AG09319 (cell line): Measurements from ENCODE around the gene CEP104.

ENCODE experiments used
- DNase-seq: peaks from one replicate; pipeline ENCODE4 v3.0.0-alpha.2; 2010; ENCODE audit warnings: low read depth; ENCODE audit errors: extremely low read depth
- CTCF ChIP-seq: IDR thresholded peaks from 2 replicates; pipeline ENCODE4 v1.5.1; 2011; ENCODE audit warnings: low read depth, mild to moderate bottlenecking, inconsistent platforms, low read length, moderate library complexity

Gene CEP104

DNA sequence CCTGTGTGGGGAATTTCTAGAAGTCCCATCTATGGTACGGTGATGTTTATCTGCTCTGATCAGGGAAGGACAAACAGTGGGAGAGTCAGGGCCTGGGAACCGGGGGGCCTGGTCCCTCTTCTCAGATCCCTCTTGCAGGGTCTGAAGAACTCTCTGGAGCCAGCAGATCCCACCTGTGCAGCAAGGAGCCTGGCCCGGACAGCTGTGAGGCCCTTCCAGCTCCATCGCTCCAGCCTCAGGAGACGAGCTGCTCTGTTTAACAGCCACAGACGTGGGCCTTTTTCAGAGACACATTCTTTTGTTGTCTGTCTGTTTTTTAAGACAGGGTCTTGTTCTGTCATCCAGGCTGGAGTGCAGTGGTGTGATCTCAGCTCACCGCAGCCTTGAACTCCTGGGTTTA is 28.6 kb upstream of the CEP104 start:
- TF ChIP-seq CTCF, result no peak

GRCh38 chr1:3884966-3885365 is 28.0 kb upstream of the CEP104 start:
- no peak for TF ChIP-seq CTCF
- no peak for DNase-seq

More for the DNA sequence above, 28.6 kb upstream of the CEP104 start:
- no peak for DNase-seq

GRCh38 chr1:3883194-3883925 is 26.3 kb upstream of the CEP104 start:
- no peak for DNase-seq
- TF ChIP-seq CTCF, result no peak

DNA sequence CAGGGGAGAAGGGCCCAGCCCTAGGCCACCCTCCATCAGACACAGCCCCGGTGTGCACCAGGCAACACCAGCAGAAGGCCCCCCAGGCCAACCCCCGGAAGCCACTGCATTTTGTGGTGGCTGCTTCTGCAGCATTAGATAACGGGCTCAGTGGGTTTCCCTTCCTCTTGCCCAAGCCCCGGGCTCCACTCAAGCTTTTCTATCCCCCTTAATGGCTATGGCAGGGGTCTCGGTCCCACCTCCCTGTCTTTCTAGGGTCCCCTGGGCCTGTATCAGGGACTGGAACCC is 24.1 kb upstream of the CEP104 start:
- DNase-seq, result no peak
- no peak for TF ChIP-seq CTCF

- TF ChIP-seq CTCF, result no peak
- no peak for DNase-seq
Measured at GRCh38 chr1:3880429-3881192, 23.6 kb upstream of the CEP104 start.

- TF ChIP-seq CTCF, result no peak
- DNase-seq, result no peak
Measured at GRCh38 chr1:3879787-3880428, 22.9 kb upstream of the CEP104 start.

DNA sequence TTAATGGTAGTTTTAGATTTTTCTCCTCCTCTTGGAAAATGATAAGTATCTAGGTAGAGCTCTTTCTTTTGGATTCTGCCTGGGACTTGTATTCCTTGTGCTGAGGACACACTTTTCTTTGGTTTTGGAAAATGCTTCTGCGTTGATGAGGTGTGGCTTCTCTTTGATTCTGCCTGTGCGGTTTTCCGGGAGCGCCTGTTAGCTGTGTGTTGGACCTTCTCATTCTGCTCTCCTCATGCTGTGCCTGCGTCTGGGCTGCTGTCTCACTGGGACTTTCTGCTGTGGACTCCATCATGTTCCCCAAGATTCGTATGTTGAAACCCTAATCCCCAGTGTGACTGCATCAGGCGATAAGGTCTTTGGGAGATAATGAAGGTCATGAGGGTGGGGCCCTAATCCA is 22.1 kb upstream of the CEP104 start:
- no peak for DNase-seq
- TF ChIP-seq CTCF, result no peak
